Activated T-helper 1 cell treated with Interleukin-2 at 50 U/mL for 16 hours (primary cell): Measurements from ENCODE around the gene NAALADL2.

Experiments used
- DNase-seq: peaks from one replicate; pipeline ENCODE4 v3.0.0-alpha.2; 2020; ENCODE audit warnings: low read depth

The NAALADL2 gene

GRCh38 chr3:174884776-174885568 lies 25.8 kb downstream of the NAALADL2 start:
- no peak for DNase-seq

GRCh38 chr3:174891524-174892203 lies 32.5 kb downstream of the NAALADL2 start:
- no peak for DNase-seq

GRCh38 chr3:174907027-174907426 lies 47.9 kb downstream of the NAALADL2 start:
- DNase-seq, result no peak

GRCh38 chr3:174907628-174908407 lies 48.7 kb downstream of the NAALADL2 start:
- DNase-seq, result no peak

- DNase-seq, result no peak
These were observed 72.6 kb downstream of the NAALADL2 start for GRCh38 chr3:174931473-174932353.

- DNase-seq, result no peak
These were observed 77.5 kb downstream of the NAALADL2 start for GRCh38 chr3:174936590-174936989.

- DNase-seq, result no peak
These were observed 78.3 kb downstream of the NAALADL2 start for GRCh38 chr3:174937478-174937877.

- DNase-seq, result no peak
These were observed 79.0 kb downstream of the NAALADL2 start for GRCh38 chr3:174938102-174938501.

- DNase-seq, result no peak
These were observed 81.0 kb downstream of the NAALADL2 start for GRCh38 chr3:174940151-174940550.

GRCh38 chr3:174945276-174945675 lies 86.1 kb downstream of the NAALADL2 start:
- DNase-seq, result no peak

GRCh38 chr3:174945951-174946350 lies 86.8 kb downstream of the NAALADL2 start:
- DNase-seq, result no peak

GRCh38 chr3:174949523-174949922 lies 90.4 kb downstream of the NAALADL2 start:
- DNase-seq, result no peak

- DNase-seq, result no peak
These were observed 91.9 kb downstream of the NAALADL2 start for GRCh38 chr3:174951034-174951433.

GRCh38 chr3:174951498-174952005 lies 92.4 kb downstream of the NAALADL2 start:
- no peak for DNase-seq

- DNase-seq, result no peak
These were observed 93.9 kb downstream of the NAALADL2 start for GRCh38 chr3:174953068-174953467.

GRCh38 chr3:174955513-174956016 lies 96.4 kb downstream of the NAALADL2 start:
- DNase-seq, result no peak

GRCh38 chr3:174957081-174957480 lies 97.9 kb downstream of the NAALADL2 start:
- DNase-seq, result no peak

- no peak for DNase-seq
These were observed 98.4 kb downstream of the NAALADL2 start for GRCh38 chr3:174957551-174958001.

GRCh38 chr3:174958671-174959328 lies 99.7 kb downstream of the NAALADL2 start:
- no peak for DNase-seq

GRCh38 chr3:174959556-174960065 lies 100.5 kb downstream of the NAALADL2 start:
- no peak for DNase-seq
